GM19395 (cell line): ENCODE measurements around the gene ZFYVE21.

ENCODE experiments used
- ATAC-seq: cut with Tn5 transposase; IDR thresholded peaks from one replicate; pipeline ENCODE4 v1.9.1; 2021; ENCODE audit warnings: mild to moderate bottlenecking, moderate library complexity; ENCODE audit not compliant: unreplicated experiment

ZFYVE21 gene

GRCh38 chr14:103715052-103716000 is at the start of gene ZFYVE21, which contains the start of gene XRCC3:
TSS of gene ZFYVE21 (plus strand) at chr14:103715810. CDS start at chr14:103715842, 32 bp downstream.
TSS of gene XRCC3 (minus strand) at chr14:103715451. CDS start at chr14:103711087, 4,364 bp downstream.
- ATAC-seq: peak; percentile 97

GRCh38 chr14:103667671-103668070 is 47.9 kb upstream of the ZFYVE21 start:
- no peak for ATAC-seq

GRCh38 chr14:103668117-103668516 is 47.5 kb upstream of the ZFYVE21 start:
- ATAC-seq: no peak

GRCh38 chr14:103669370-103669769 is 46.2 kb upstream of the ZFYVE21 start:
- no peak for ATAC-seq

GRCh38 chr14:103671911-103672310 is 43.7 kb upstream of the ZFYVE21 start:
- ATAC-seq: no peak

GRCh38 chr14:103675957-103676356 is 39.7 kb upstream of the ZFYVE21 start:
- no peak for ATAC-seq

- ATAC-seq: no peak
Observed at GRCh38 chr14:103676881-103677675, 38.5 kb upstream of the ZFYVE21 start.

GRCh38 chr14:103679351-103679750 is 36.3 kb upstream of the ZFYVE21 start:
- ATAC-seq: no peak

- no peak for ATAC-seq
Observed at GRCh38 chr14:103680491-103681231, 34.9 kb upstream of the ZFYVE21 start.

- no peak for ATAC-seq
Observed at GRCh38 chr14:103683139-103683538, 32.5 kb upstream of the ZFYVE21 start.

- no peak for ATAC-seq
Observed at GRCh38 chr14:103684471-103684870, 31.1 kb upstream of the ZFYVE21 start.

- no peak for ATAC-seq
Observed at GRCh38 chr14:103684871-103685270, 30.7 kb upstream of the ZFYVE21 start.

GRCh38 chr14:103685276-103686211 is 30.1 kb upstream of the ZFYVE21 start:
- ATAC-seq: no peak

GRCh38 chr14:103686831-103687485 is 28.7 kb upstream of the ZFYVE21 start:
- no peak for ATAC-seq

GRCh38 chr14:103687712-103688111 is 27.9 kb upstream of the ZFYVE21 start:
- no peak for ATAC-seq

- no peak for ATAC-seq
Observed at GRCh38 chr14:103688441-103688840, 27.2 kb upstream of the ZFYVE21 start.

GRCh38 chr14:103688906-103689902 is 26.4 kb upstream of the ZFYVE21 start:
- peak; percentile 46 for ATAC-seq

GRCh38 chr14:103690332-103690731 is 25.3 kb upstream of the ZFYVE21 start:
- ATAC-seq: no peak
